ENCODE results near the gene AGAP1.

GRCh38 chr2:235693279-235693678 is 199.4 kb downstream of the AGAP1 start:
- TF ChIP-seq POLR2A (IDR thresholded peaks at IDR 0.05) (no peak), CTCF (IDR thresholded peaks at IDR 0.05) (no peak)
